Germinal center (tissue), 1 donor: ENCODE data around the gene PAPPA.

ENCODE experiments used
- DNase-seq: peaks from one replicate; pipeline ENCODE4 v3.0.0; 2012; ENCODE audit warnings: mixed read lengths, low spot score

PAPPA gene

GRCh38 chr9:116422119-116422979 lies 268.8 kb downstream of the PAPPA start:
- no peak for DNase-seq

DNA sequence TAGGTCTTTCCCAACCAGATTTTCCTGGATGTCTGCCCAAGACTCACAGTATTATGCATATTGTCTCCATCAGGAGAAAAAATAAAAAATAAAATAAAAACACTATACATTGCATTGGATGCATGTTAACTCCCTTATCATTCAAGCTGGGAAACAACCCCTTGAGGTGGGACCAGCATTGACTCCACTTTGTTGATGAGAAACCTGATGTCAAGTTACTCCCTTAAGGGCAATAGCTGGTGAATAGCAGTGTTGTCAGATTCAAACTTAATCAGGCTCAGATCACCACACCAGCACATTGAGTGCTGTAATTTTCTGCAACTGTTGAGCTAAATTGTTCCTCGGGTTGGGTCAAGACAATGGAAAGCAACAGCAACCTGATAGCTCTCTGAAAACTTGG lies 269.6 kb downstream of the PAPPA start:
- DNase-seq = no peak

DNA sequence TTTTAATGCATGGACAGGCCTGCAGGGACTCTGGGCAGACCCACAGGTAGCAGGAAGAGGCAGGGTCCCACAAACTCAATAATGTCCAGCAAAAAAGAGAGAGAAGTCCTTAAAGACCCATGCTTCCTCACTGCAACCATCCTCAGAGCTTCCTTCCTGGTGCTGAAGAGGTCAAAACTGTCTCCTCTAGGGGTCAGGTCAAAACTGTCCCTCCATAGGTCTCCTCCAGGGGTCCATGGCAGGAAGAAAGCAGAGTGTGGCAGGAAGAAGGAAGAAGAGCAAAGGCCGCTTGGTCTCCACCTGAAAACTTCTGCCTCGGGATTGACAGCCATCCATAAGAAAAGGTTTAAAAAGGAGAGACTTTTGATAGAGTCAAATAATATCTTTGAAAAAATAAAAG lies 271.7 kb downstream of the PAPPA start:
- no peak for DNase-seq

DNA sequence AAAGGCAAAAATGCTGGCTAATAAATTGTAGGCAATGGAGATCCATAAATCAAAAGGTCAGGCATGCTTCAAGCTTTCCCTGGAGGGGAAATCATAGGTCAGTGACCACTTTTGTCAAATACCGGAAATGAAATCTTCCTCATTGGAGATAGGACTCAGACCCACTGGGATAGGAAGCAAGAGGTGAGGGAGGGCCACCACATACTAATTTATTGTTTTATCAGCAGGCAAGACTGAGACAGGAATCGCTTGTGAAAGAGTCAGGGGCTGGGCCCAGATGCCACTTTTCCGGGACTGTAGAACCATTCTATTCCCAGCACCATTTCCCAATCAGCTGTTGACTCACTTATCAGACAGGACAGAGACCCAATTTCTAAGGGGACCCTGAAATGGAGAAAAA lies 277.3 kb downstream of the PAPPA start:
- no peak for DNase-seq

DNA sequence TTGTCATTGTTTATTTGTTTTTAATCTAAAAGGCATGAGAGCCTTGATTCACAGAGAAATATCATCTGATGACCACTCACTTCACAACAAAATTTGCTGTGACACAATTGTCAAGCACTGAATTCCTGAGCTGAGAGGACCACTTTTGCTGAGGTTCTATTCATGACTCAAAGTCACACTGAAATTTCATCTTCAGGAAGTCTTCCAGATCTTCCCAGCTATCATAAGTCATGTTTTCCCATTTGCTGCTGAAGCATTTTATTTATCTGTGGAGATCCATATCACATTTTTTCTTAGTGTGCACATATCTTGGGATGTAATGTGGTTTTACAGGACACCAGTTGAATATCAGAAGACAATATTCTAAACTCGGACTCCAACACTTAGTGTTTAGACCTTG lies 278.5 kb downstream of the PAPPA start:
- DNase-seq = no peak

DNA sequence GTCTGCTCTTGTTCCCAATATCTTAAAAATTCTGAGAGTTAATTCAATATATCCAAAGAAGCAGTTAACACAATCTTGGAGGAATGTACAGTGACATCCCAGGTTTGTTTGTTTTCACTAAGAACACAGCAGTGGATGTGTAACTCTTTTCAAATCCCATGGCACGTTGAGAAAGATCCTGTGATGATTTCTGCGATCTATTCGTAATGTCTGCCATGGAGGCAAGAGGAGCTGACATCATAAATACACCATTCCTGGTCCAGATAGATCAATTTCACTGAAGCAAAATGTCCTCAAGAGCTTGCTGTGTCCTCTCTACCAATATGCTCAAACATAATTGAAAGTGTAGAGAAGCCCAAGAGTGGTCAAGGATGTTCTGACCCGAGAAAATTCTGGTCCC lies 280.7 kb downstream of the PAPPA start:
- no peak for DNase-seq

DNA sequence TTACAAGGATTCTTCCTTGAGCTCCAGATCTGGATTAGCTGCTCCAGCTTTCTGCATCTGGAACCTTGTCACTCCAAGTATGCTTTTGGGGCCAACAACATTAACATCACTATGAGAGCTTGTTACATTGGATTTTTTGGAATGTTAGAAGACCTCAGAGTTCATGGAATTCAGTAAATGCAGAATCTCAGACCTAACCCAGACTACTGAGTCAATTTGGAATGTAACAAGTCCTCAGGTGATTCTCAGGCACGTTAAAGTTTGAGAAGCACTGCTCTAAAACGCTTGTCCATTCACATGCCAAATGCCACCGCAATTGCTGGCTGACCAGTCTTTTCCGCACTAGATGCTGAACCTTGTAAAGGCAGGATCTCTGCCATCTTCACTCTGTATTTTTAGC lies 282.1 kb downstream of the PAPPA start:
- no peak for DNase-seq

GRCh38 chr9:116436121-116436520 lies 282.5 kb downstream of the PAPPA start:
- no peak for DNase-seq

- no peak for DNase-seq
Observed at GRCh38 chr9:116437411-116438370, 284.1 kb downstream of the PAPPA start.

- DNase-seq = no peak
Observed at GRCh38 chr9:116442528-116442927, 288.9 kb downstream of the PAPPA start.

DNA sequence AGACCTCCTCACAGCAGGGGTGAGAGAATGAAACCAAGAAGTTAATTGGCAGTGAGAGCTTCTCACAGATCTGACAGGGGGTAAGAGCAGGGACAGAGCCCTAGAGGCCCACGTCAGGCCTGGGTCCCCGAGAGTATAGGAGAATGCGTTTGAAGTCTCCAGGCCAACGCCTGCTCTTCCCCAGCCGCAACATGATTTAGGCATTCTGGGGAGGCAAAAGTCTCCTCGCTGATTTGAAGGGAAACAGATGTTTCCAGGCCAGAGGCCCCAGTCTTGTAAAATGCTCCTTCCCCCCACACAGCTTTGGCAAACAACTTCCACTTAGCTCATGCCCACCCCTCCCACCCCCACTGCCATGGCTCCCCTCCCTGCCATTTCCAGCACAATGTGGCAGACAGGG lies 294.3 kb downstream of the PAPPA start:
- DNase-seq = no peak

- DNase-seq = no peak
Observed at GRCh38 chr9:116448431-116448830, 294.8 kb downstream of the PAPPA start.

- DNase-seq = no peak
Observed at GRCh38 chr9:116449949-116450348, 296.4 kb downstream of the PAPPA start.

DNA sequence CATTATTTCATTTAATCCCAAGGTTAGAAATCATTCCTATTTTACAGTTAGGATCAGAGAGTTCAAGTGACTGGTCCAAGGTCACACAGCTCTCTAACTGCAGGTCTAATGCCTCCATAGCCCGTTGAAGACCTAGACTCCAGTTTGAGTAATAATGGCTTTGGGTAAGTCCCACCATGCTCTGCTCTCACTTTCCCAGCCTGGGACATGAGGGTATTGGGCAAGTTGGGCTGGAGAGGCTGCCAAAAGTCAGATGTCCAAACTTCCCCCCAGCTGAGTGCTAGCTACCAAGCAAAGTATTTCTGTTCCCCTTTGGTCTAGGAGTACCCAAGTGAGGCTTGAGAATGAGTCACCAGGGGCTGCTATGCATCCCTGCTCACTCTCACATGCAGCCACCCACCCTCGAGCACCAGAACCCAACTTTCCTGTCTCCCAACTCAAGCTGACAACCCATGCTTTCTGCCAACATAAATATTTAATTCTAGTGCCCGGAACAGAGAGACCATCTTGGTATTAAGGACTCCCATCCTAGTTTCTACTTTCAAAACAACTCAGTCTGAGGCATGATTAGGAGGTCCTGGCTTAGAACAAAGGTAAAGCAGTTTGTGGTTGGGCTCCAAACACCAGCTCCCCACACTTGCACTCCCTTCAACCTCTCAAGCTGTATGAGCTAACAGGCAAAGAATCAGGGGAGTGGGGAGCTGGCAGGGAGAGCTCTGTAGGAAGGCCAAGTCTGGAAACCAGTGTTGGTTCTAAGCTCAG lies 297.0 kb downstream of the PAPPA start:
- DNase-seq = no peak

- DNase-seq = no peak
Observed at GRCh38 chr9:116451500-116452115, 298.0 kb downstream of the PAPPA start.
